Thymus (tissue), 11 donors: ENCODE data around the gene ZSCAN21. TPM values are rescaled to one million over a fixed set of nuclear protein-coding genes. Genes with fewer than 3 reads are reported as not detected.
"Not testable (repeated sequence)": the region's sequence is repeated elsewhere in the genome, so short reads cannot be mapped to it uniquely, and the experiment has no call there.

Experiments used
- DNase-seq, 9 donors: peaks; one replicate each; pipeline ENCODE4 v3.0.0-alpha.2; 2013; ENCODE audit warnings: low spot score in 9 of 9, low read depth in 6 of 9, missing footprints in 1 of 9
- H3K27ac ChIP-seq, 2 donors: one replicate each; pipeline ENCODE4 v1.5.1; 2013; ENCODE audit warnings: control low read depth in 1 of 2, low read depth in 1 of 2, low read length in 1 of 2, mild to moderate bottlenecking in 1 of 2, moderate library complexity in 1 of 2
- H3K27me3 ChIP-seq, 2 donors: one replicate each; pipeline ENCODE4 v1.5.1; 2013; ENCODE audit warnings: low read length in 1 of 2; ENCODE audit not compliant: control insufficient read depth in 2 of 2, insufficient read depth in 1 of 2
- H3K36me3 ChIP-seq, 2 donors: one replicate each; pipeline ENCODE4 v1.5.1; 2013; ENCODE audit warnings: low read length in 1 of 2, mild to moderate bottlenecking in 1 of 2, moderate library complexity in 1 of 2; ENCODE audit not compliant: control insufficient read depth in 2 of 2, insufficient read depth in 2 of 2
- H3K4me1 ChIP-seq, 2 donors: one replicate each; pipeline ENCODE4 v1.5.1; 2013; ENCODE audit warnings: low read length in 2 of 2; ENCODE audit not compliant: control insufficient read depth in 2 of 2, insufficient read depth in 2 of 2
- H3K4me3 ChIP-seq, 2 donors: one replicate each; pipeline ENCODE4 v1.5.1; 2013; ENCODE audit warnings: low read length in 2 of 2, control low read depth in 1 of 2, mild to moderate bottlenecking in 1 of 2
- H3K9me3 ChIP-seq, 2 donors: one replicate each; pipeline ENCODE4 v1.5.1; 2013; ENCODE audit warnings: low read length in 1 of 2, mild to moderate bottlenecking in 1 of 2; ENCODE audit not compliant: control insufficient read depth in 2 of 2, insufficient read depth in 1 of 2
- WGBS: extraction: QIAGEN DNeasy Blood & Tissue Kit; methylation state at CpG from one replicate; pipeline ENCODE4 v1.1.7; 2013; 5-methylcytosine and 5-hydroxymethylcytosine counted together
- polyA plus RNA-seq: library from polyadenylated mRNA; stranded (reverse); fragments of 200-250 nt; gene quantifications from one replicate; pipeline ENCODE4 v1.2.3, GENCODE V29; 2013
- total RNA-seq: library from RNA; stranded (reverse); fragments of 120-200 nt; gene quantifications from one replicate; pipeline ENCODE4 v1.2.4, GENCODE V29; 2013
- donor health status: healthy.

ZSCAN21 gene
- total and polyA plus RNA-seq, 2 donors = 8.3 to 10.8 TPM

DNA sequence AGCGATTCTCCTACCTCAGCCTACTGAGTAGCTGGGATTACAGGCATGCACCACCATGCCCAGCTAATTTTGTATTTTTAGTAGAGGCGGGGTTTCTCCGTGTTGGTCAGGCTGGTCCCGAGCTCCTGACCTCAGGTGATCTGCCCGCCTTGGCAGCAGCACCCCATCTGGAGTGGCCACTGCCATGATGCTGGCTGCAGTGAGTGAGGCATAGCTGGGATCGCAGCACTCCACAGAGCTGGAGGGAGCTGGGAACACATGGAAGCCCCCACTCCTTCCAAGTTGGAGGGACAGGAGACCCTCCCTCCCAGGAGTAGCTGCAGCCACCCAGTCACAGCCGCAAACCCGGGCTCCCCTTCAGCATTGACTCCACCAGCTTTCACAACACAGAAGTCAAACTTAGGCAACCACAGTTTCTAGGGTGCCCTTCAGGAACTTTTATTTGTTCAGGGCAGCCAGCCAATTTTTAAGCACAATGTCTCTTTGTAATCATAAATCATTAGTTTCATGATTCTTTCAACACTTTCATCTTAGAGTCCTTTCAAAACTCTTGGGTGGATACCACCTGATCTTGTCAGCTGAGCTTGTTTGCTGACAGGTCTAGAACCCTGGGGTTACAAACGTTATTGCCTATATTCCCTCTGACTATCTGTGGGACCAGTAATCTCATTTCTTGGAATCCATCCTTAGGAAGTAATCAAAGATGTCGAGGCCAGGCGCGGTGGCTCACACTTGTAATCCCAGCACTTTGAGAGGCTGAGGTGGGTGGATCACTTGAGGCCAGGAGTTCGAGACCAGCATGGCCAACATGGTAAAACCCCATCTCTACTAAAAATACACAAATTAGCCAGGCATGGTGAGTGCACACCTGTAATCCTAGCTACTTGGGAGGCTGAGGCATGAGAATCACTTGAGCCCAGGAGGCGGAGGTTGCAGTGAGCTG is 36.9 kb upstream of the ZSCAN21 start:
- not testable (repeated sequence) for DNase-seq, H3K9me3 ChIP-seq, H3K36me3 ChIP-seq, H3K27ac ChIP-seq, H3K27me3 ChIP-seq, H3K4me3 ChIP-seq
- peaks cover 3 to 15% of the 10 kb centered on the region in 2 donors for H3K4me1 ChIP-seq
- WGBS = 76% methylated on average over 14 of the region's 14 CpGs

DNA sequence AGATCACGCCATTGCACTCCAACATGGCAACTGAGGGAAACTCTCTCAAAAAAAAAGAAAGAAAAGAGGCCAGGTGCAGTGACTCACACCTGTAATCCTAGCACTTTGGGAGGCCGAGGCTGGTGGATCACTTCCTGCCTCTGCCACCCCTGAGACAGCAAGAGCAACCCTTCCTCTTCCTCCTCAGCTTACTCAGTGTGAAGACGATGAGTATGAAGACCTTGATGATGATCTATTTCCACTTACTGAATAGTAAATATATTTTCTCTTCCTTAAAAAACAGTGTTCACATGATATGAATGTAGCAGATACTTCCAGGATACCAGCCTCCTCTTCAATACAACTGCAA is 36.3 kb upstream of the ZSCAN21 start:
- H3K4me1 ChIP-seq = peaks cover 3 to 15% of the 10 kb centered on the region in 2 donors
- 76% methylated on average over 3 of the region's 3 CpGs for WGBS
- peak in 1 of 9 donors; percentile 34 for DNase-seq
- no peak overlapping the region for H3K27ac ChIP-seq
- no peak overlapping the region for H3K4me3 ChIP-seq
- H3K36me3 ChIP-seq = peaks cover 0 to 4% of the 10 kb centered on the region in 2 donors
- no peaks in the 10 kb centered on the region for H3K27me3 ChIP-seq
- no peaks in the 10 kb centered on the region for H3K9me3 ChIP-seq

DNA sequence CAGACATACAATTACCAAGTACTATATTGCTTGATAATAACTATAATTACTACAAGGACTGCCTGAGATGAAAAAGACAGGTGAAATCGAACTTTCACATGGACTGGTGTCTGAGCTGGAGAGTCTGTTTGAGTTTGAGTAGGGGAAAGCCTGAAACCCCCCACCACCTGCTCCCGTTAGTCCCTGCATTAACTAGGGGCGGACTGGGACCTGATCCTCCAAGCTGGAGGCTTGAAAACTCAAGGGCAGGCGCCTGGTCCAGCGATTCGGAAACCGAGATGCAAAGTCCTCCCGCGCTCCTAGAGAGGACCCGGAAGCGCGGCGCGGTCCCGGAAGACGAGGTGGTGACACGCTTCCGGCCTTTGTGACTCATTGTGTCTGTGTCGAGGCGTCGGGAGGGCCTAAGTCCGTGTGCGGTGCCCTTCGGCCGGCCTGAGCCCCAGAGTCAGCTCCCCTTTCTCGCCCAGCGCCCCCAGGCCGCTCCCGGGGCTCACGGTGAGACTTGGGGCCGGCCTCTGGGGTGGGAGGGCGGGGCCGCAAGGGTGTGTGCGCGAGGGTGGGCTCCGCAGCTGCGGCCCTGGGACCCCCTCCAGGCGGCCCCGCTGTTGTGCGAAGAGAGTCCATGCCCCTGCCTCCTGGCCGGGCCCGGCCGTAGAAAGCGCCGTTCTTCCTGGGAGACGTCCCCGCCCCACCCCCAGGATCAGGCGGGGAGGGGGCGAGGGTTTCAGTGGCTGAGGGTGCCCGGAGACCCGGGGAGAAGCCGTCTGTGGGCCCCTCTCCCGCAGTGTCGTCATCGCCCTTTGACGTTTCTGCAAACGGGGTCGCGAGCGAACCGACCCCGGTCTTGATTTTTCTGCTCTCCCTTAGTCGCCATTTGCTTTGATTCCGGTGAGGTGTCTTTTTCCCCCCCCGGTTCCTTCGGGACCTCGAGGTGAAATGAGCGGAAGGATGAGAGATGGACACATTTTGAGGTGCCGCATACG is 34.1 kb upstream of the ZSCAN21 start, which contains the start of gene ZKSCAN1:
TSS of gene ZKSCAN1 (plus strand) at position 365 of the 983 bp plus-strand sequence. CDS start 7,911 bp downstream, outside the sequence.
- Histone ChIP-seq H3K27me3 (no peaks in the 10 kb centered on the region), H3K4me3 (peak within 1 kb of the TSS; percentile 80 to 94), H3K9me3 (no peaks in the 10 kb centered on the region), H3K27ac (peak within 1 kb of the TSS; percentile 70 to 81), H3K36me3 (peaks cover 4 to 20% of the 10 kb centered on the region in 2 donors), H3K4me1 (peaks cover 3 to 17% of the 10 kb centered on the region in 2 donors)
- 2% methylated on average over 70 of the region's 70 CpGs for WGBS
- peak; percentile 67 to 93 (median 83) for DNase-seq

DNA sequence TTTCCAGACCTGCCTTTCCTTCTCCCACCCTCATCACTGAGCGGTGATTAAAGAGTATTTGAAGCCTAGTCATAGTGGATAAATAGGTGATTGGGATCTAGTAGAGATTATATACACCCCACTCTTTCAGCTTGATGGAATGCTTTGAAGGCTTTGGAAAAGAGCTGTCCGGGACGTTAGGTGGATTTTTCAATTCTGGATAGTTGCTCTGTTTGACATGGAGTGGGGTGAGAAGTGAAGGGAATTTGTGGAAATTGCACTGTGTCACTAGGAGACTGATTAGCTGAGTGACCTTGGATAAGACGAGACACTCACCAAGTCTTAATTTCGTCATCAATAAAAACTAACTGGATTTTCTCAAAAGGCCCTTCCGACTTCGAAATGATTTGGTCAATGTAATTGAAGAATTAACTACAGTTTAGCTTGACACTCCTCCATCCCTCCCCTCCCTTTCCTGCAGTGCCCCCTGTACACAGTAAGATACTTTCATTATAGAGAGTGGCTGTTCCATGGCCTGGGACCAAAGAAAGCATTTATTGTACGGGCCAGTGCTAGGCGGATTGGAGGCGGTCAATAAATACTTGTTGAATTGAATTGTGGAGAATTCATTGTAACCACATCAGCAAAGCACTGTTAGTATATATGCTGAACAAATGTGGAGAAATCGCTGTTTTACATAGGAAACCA is 33.2 kb upstream of the ZSCAN21 start:
- Histone ChIP-seq H3K27me3 (no peaks in the 10 kb centered on the region), H3K9me3 (no peaks in the 10 kb centered on the region), H3K4me3 (peak overlapping the region; percentile 80 to 94), H3K27ac (peak overlapping the region in 1 of 2 donors; percentile 70), H3K36me3 (peaks cover 4 to 21% of the 10 kb centered on the region in 2 donors), H3K4me1 (peaks cover 3 to 17% of the 10 kb centered on the region in 2 donors)
- 46% methylated on average over 11 of the region's 11 CpGs for WGBS
- DNase-seq = peak in 1 of 9 donors; percentile 12

DNA sequence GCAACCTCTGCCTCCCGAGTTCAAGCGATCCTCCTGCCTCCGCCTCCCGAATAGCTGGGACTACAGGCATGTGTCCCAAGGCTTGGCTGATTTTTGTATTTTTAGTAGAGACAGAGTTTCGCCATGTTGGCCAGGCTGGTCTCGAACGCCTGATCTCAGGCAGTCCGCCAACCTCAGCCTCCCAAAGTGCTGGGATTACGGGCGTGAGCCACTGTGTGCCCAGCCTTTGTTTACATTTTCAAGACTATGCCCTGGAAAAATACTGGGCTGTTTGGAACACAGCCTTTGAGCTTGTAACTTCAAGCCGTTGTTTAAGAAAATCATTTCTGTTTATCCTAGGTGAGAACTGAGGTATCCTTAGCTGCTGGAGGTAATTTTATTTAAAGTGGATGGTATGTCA is 32.3 kb upstream of the ZSCAN21 start:
- Histone ChIP-seq H3K9me3 (no peaks in the 10 kb centered on the region), H3K4me3 (no peak overlapping the region), H3K36me3 (peaks cover 8 to 26% of the 10 kb centered on the region in 2 donors), H3K27ac (no peak overlapping the region), H3K27me3 (no peaks in the 10 kb centered on the region), H3K4me1 (peaks cover 3 to 17% of the 10 kb centered on the region in 2 donors)
- DNase-seq = no peak
- 97% methylated on average over 11 of the region's 11 CpGs for WGBS

DNA sequence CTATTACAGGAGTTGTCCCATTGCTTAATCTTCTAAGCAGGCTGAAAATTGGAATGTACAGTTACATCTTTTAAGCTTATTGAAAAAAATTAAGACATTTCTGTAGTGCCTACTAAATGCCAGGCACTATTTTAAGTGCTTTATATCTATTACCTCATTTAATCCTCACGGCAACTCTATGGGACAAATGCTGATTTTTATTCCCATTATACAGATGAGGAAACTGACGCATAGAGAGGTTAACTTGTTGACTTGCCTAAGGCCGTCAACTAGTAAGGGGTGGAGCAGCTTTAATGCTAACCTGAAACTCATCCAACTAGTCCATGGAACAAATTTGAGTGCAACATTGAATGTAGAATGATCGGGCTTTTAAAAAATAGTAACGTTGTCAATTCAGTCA is 31.7 kb upstream of the ZSCAN21 start:
- no peaks in the 10 kb centered on the region for H3K27me3 ChIP-seq
- H3K9me3 ChIP-seq = no peaks in the 10 kb centered on the region
- H3K27ac ChIP-seq = no peak overlapping the region
- peaks cover 13 to 32% of the 10 kb centered on the region in 2 donors for H3K36me3 ChIP-seq
- DNase-seq = no peak
- peaks cover 3 to 17% of the 10 kb centered on the region in 2 donors for H3K4me1 ChIP-seq
- no peak overlapping the region for H3K4me3 ChIP-seq
- 96% methylated on average over 5 of the region's 5 CpGs for WGBS

DNA sequence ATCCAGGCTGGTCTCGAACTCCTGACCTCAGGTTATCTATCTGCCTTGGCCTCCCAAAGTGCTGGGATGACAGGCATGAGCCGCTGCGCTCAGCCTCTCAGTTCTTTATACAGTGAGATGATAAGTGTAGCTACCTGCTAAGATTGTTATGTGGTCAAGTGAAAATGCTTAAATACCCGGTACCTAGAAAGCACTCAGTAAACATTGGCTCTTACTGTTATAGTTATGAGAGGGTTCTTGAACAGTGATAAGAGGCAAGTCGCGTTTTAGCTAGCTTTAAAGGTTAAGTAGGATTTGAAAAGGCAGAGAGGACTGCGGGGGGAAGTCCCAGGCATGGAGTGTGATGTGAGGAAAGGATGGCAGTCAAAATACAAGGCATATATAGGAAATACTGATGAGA is 29.7 kb upstream of the ZSCAN21 start:
- Histone ChIP-seq H3K36me3 (peaks cover 29 to 47% of the 10 kb centered on the region in 2 donors), H3K4me3 (no peak overlapping the region), H3K27me3 (no peaks in the 10 kb centered on the region), H3K4me1 (peaks cover under 1 to 13% of the 10 kb centered on the region in 2 donors), H3K27ac (no peak overlapping the region), H3K9me3 (no peaks in the 10 kb centered on the region)
- WGBS = 97% methylated on average over 7 of the region's 7 CpGs
- DNase-seq = no peak

DNA sequence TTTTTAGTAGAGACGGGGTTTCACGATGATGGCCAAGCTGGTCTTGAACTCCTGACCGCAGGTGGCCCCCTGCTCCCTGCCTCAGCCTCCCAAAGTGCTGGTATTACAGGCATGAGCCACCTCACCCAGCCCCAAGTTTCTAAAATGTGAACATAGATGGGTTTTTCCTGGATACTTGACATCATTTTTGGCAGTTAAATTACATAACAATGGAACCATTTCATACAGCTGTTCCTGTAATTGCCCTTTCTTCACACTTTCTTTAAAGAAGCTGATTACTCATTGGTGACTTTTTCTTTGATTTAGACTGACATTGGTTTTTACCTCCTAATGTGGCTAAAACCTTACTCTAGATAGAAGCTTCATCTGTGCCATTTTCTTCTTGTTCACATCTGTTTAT is 28.3 kb upstream of the ZSCAN21 start:
- over 99% methylated on average over 3 of the region's 3 CpGs for WGBS
- Histone ChIP-seq H3K27me3 (no peaks in the 10 kb centered on the region), H3K36me3 (peaks cover 35 to 51% of the 10 kb centered on the region in 2 donors), H3K27ac (no peak overlapping the region), H3K4me1 (peaks cover 0 to 6% of the 10 kb centered on the region in 2 donors), H3K4me3 (no peak overlapping the region), H3K9me3 (no peaks in the 10 kb centered on the region)
- no peak for DNase-seq
